WTC11 (cell line): ENCODE measurements around the gene GHRL. TPM values are rescaled to one million over a fixed set of nuclear protein-coding genes. Genes with fewer than 3 reads are reported as not detected.
A peak's percentile ranks its signal among the peaks of the same experiment; 100 is the strongest.

Source experiments
- ATAC-seq: fragments of 200-7000 bp; cut with Tn5 transposase; 2 replicates; pipeline ENCODE4 v1.10.0; 2021; ENCODE audit warnings: mild to moderate bottlenecking, moderate library complexity
- CTCF ChIA-PET: fragments of 300-600 bp; sonication (Branson Sonifier 250); formaldehyde crosslinking; loops from one replicate; lab custom pipeline; 2021; ENCODE audit warnings: antibody characterized with exemption; lab: Charles Lee
- POLR2A ChIA-PET: fragments of 350-600 bp; sonication (Branson Sonifier 250); formaldehyde crosslinking; loops from one replicate; lab custom pipeline; 2021; ENCODE audit warnings: antibody characterized with exemption; lab: Charles Lee
- DNase-seq: peaks from one replicate; pipeline ENCODE4 v3.0.0; 2021; ENCODE audit warnings: low spot score
- H3K27ac Mint-ChIP-seq: 2 replicates; pipeline ENCODE4 v1.8.0; 2021; ENCODE audit warnings: mixed read lengths
- H3K27me3 Mint-ChIP-seq: 2 replicates; pipeline ENCODE4 v1.8.0; 2021; ENCODE audit warnings: low read depth, mild to moderate bottlenecking, moderate library complexity, mixed read lengths
- H3K36me3 Mint-ChIP-seq: 2 replicates; pipeline ENCODE4 v1.8.0; 2021; ENCODE audit warnings: mixed read lengths
- H3K4me1 Mint-ChIP-seq: 2 replicates; pipeline ENCODE4 v1.8.0; 2022; ENCODE audit warnings: mixed read lengths
- H3K4me3 Mint-ChIP-seq: 2 replicates; pipeline ENCODE4 v1.8.0; 2021; ENCODE audit warnings: mild to moderate bottlenecking, moderate library complexity, mixed read lengths
- H3K9me3 Mint-ChIP-seq: 2 replicates; pipeline ENCODE4 v1.8.0; 2021; ENCODE audit warnings: mixed read lengths
- FOXJ3 ChIP-seq: sonication (generic); formaldehyde crosslinking; IDR thresholded peaks from 2 replicates; pipeline ENCODE4 v1.9.0; 2021; ENCODE audit warnings: missing genetic modification reagents, mild to moderate bottlenecking, borderline replicate concordance
- FOXK1 ChIP-seq: sonication (generic); formaldehyde crosslinking; IDR thresholded peaks from 2 replicates; pipeline ENCODE4 v1.8.0; 2022; ENCODE audit warnings: mild to moderate bottlenecking, moderate library complexity, missing genetic modification reagents
- NR1H2 ChIP-seq: sonication (generic); formaldehyde crosslinking; IDR thresholded peaks from 2 replicates; pipeline ENCODE4 v1.9.0; 2021; ENCODE audit warnings: mild to moderate bottlenecking, moderate library complexity, missing genetic modification reagents
- NR2C2 ChIP-seq: sonication (generic); formaldehyde crosslinking; IDR thresholded peaks from 2 replicates; pipeline ENCODE4 v1.8.0; 2022; ENCODE audit warnings: mild to moderate bottlenecking, missing genetic modification reagents
- SMAD3 ChIP-seq: sonication (generic); formaldehyde crosslinking; IDR thresholded peaks from 2 replicates; pipeline ENCODE4 v1.8.0; 2022; ENCODE audit warnings: missing genetic modification reagents, mild to moderate bottlenecking, borderline replicate concordance
- SMAD4 ChIP-seq: sonication (generic); formaldehyde crosslinking; IDR thresholded peaks from 2 replicates; pipeline ENCODE4 v1.8.0; 2022; ENCODE audit warnings: mild to moderate bottlenecking, missing genetic modification reagents
- SP1 ChIP-seq: sonication (generic); formaldehyde crosslinking; conservative IDR thresholded peaks from 2 replicates; pipeline ENCODE4 v1.8.1; 2022; ENCODE audit warnings: missing genetic modification reagents
- TCF7 ChIP-seq: sonication (generic); formaldehyde crosslinking; IDR thresholded peaks from 2 replicates; pipeline ENCODE4 v1.8.0; 2022; ENCODE audit warnings: mild to moderate bottlenecking, low read depth, missing genetic modification reagents, moderate library complexity
- total RNA-seq: library from RNA; stranded (reverse); gene quantifications from 3 replicates; pipeline ENCODE4 v1.2.3, GENCODE V29; 2021
- TF ChIP-seq, protein P1 (sequence below): sonication (generic); formaldehyde crosslinking; IDR thresholded peaks from 2 replicates; pipeline ENCODE4 v1.8.1; 2022; ENCODE audit warnings: low read depth, missing genetic modification reagents, borderline replicate concordance
- TF ChIP-seq, protein P2 (sequence below): sonication (generic); formaldehyde crosslinking; IDR thresholded peaks from 2 replicates; pipeline ENCODE4 v1.8.0; 2022; ENCODE audit warnings: mild to moderate bottlenecking, missing genetic modification reagents
- TF ChIP-seq, protein P3 (sequence below): sonication (generic); formaldehyde crosslinking; IDR thresholded peaks from 2 replicates; pipeline ENCODE4 v1.8.0; 2023; ENCODE audit warnings: mild to moderate bottlenecking, missing genetic modification reagents
- TF ChIP-seq, protein P4 (sequence below): fragments of 250-450 bp; sonication (Bioruptor Pico); IDR thresholded peaks from 2 replicates; pipeline ENCODE4 v1.9.0; 2021; ENCODE audit warnings: mild to moderate bottlenecking
- TF ChIP-seq, protein P5 (sequence below): sonication (generic); formaldehyde crosslinking; IDR thresholded peaks from 2 replicates; pipeline ENCODE4 v1.8.1; 2023; ENCODE audit warnings: mild to moderate bottlenecking, missing genetic modification reagents, moderate library complexity
- TF ChIP-seq, protein P6 (sequence below): sonication (generic); formaldehyde crosslinking; conservative IDR thresholded peaks from 2 replicates; pipeline ENCODE4 v1.8.1; 2023; ENCODE audit warnings: mild to moderate bottlenecking, low read depth, missing genetic modification reagents, moderate library complexity
- TF ChIP-seq, protein P7 (sequence below): sonication (generic); formaldehyde crosslinking; IDR thresholded peaks from 2 replicates; pipeline ENCODE4 v1.8.1; 2022; ENCODE audit warnings: low read depth, mild to moderate bottlenecking, moderate library complexity, missing genetic modification reagents, borderline replicate concordance
- TF ChIP-seq, protein P8 (sequence below): fragments of 200-600 bp; IDR thresholded peaks from 2 replicates; pipeline ENCODE4 v1.8.0; 2022; ENCODE audit warnings: antibody characterized with exemption

Gene GHRL
- total RNA-seq, 1 experiment from 2014 or later: 0.35 TPM

DNA sequence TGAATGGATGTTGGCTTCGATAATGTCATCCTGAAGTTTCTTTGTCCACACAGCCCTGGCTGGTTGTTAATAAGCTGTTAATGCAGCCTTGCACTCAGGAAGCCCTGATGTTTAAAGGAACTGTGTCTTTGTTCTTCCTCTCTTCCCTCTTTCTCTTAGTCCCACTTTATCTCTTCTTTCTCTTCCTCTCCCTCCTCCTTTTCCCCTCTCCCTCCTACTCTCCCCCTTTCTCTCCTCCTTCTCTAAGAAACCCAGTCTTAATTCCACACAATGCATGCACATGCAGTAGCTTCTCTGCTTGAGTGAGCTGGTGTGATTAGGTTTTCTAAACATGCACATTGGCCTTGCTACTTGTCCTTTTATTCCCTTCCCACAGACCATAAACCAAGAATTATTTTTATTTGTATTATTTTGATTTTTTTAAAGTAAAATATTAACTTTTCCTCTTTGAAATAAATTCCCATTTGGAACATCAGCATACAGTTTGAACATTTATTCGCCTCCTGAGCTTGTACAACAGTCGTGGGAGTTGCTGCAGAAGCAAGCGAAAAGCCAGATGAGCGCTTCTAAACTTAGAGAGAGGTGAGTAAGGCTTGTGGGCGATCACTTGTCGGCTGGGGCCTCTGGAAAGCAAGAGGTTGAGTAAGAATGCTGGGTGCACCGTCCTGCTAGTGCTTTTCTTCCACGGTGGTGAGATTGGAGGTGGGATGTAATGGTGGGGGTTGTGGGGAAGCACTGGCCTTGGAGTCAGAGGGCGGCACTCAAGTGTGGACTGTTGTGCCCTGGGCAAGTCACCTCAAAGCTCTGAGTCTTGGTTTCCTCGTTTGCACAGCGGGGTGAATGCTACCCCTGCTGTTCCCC, 7.2 kb downstream of the GHRL start:
- ChIA-PET CTCF (interaction anchor here (3.3 kb wide), 1 partner anchor 22 kb away, joined by 12 read pairs; no protein-coding TSS in a partner anchor), POLR2A (no interaction called here)
- H3K27ac Mint-ChIP-seq: peak overlapping the region; percentile 22

DNA sequence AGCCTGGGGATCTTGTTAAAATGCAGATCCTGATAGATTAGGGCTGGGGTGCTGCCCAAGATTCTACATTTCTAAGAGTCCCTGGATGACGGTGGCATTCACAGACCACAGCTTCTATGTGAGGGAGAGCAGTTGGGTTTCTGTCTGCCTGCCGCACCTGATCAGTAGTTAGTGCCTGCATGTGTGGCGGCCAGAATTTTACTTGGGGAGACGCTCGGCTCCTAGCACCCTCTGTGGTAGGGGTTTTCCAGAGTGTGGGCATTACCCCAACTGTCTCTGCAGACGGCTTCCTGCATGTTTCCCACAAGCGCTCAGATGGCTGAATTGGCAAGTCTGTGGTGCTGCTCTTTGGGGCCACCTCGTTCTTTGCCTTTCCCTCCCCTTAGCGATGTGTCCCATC, 8.3 kb downstream of the GHRL start:
- CTCF ChIA-PET: no interaction called here
- TF ChIP-seq FOXK1 (CRISPR knock-in tag) (no peak), SMAD4 (no peak), SMAD3 (no peak), FOXJ3 (no peak), TCF7 (CRISPR knock-in tag) (no peak), NR2C2 (CRISPR knock-in tag) (no peak), SP1 (CRISPR knock-in tag) (no peak)
- TF ChIP-seq, protein P1, sequence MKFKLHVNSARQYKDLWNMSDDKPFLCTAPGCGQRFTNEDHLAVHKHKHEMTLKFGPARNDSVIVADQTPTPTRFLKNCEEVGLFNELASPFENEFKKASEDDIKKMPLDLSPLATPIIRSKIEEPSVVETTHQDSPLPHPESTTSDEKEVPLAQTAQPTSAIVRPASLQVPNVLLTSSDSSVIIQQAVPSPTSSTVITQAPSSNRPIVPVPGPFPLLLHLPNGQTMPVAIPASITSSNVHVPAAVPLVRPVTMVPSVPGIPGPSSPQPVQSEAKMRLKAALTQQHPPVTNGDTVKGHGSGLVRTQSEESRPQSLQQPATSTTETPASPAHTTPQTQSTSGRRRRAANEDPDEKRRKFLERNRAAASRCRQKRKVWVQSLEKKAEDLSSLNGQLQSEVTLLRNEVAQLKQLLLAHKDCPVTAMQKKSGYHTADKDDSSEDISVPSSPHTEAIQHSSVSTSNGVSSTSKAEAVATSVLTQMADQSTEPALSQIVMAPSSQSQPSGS (CRISPR knock-in tag): no peak
- TF ChIP-seq, protein P2, sequence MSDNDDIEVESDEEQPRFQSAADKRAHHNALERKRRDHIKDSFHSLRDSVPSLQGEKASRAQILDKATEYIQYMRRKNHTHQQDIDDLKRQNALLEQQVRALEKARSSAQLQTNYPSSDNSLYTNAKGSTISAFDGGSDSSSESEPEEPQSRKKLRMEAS: no peak
- TF ChIP-seq, protein P3, sequence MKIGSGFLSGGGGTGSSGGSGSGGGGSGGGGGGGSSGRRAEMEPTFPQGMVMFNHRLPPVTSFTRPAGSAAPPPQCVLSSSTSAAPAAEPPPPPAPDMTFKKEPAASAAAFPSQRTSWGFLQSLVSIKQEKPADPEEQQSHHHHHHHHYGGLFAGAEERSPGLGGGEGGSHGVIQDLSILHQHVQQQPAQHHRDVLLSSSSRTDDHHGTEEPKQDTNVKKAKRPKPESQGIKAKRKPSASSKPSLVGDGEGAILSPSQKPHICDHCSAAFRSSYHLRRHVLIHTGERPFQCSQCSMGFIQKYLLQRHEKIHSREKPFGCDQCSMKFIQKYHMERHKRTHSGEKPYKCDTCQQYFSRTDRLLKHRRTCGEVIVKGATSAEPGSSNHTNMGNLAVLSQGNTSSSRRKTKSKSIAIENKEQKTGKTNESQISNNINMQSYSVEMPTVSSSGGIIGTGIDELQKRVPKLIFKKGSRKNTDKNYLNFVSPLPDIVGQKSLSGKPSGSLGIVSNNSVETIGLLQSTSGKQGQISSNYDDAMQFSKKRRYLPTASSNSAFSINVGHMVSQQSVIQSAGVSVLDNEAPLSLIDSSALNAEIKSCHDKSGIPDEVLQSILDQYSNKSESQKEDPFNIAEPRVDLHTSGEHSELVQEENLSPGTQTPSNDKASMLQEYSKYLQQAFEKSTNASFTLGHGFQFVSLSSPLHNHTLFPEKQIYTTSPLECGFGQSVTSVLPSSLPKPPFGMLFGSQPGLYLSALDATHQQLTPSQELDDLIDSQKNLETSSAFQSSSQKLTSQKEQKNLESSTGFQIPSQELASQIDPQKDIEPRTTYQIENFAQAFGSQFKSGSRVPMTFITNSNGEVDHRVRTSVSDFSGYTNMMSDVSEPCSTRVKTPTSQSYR: no peak
- TF ChIP-seq, protein P4, sequence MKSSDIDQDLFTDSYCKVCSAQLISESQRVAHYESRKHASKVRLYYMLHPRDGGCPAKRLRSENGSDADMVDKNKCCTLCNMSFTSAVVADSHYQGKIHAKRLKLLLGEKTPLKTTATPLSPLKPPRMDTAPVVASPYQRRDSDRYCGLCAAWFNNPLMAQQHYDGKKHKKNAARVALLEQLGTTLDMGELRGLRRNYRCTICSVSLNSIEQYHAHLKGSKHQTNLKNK (CRISPR knock-in tag): no peak
- TF ChIP-seq, protein P5, sequence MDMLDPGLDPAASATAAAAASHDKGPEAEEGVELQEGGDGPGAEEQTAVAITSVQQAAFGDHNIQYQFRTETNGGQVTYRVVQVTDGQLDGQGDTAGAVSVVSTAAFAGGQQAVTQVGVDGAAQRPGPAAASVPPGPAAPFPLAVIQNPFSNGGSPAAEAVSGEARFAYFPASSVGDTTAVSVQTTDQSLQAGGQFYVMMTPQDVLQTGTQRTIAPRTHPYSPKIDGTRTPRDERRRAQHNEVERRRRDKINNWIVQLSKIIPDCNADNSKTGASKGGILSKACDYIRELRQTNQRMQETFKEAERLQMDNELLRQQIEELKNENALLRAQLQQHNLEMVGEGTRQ (CRISPR knock-in tag): no peak
- TF ChIP-seq, all 79 proteins: peak for 0
- no peak for DNase-seq
- POLR2A ChIA-PET: no interaction called here
- Mint-ChIP-seq H3K36me3 (peaks cover 16% of the 10 kb centered on the region; the same call in 1 of the 2 replicates), H3K4me1 (peaks cover 9% of the 10 kb centered on the region), H3K27ac (0 out of 2 replicates have a peak overlapping the region, but pooled peaks have one; percentile 41), H3K9me3 (no peaks in the 10 kb centered on the region), H3K4me3 (no peak overlapping the region), H3K27me3 (no peaks in the 10 kb centered on the region)
- no peak for ATAC-seq

More for the DNA sequence above, 7.2 kb downstream of the GHRL start:
- no peak overlapping the region for H3K4me3 Mint-ChIP-seq
- no peak for TF ChIP-seq NR1H2 (CRISPR knock-in tag)
- TF ChIP-seq SMAD3: no peak
- TF ChIP-seq, protein P6, sequence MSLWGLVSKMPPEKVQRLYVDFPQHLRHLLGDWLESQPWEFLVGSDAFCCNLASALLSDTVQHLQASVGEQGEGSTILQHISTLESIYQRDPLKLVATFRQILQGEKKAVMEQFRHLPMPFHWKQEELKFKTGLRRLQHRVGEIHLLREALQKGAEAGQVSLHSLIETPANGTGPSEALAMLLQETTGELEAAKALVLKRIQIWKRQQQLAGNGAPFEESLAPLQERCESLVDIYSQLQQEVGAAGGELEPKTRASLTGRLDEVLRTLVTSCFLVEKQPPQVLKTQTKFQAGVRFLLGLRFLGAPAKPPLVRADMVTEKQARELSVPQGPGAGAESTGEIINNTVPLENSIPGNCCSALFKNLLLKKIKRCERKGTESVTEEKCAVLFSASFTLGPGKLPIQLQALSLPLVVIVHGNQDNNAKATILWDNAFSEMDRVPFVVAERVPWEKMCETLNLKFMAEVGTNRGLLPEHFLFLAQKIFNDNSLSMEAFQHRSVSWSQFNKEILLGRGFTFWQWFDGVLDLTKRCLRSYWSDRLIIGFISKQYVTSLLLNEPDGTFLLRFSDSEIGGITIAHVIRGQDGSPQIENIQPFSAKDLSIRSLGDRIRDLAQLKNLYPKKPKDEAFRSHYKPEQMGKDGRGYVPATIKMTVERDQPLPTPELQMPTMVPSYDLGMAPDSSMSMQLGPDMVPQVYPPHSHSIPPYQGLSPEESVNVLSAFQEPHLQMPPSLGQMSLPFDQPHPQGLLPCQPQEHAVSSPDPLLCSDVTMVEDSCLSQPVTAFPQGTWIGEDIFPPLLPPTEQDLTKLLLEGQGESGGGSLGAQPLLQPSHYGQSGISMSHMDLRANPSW (CRISPR knock-in tag): no peak
- TF ChIP-seq, protein P2: no peak
- TF ChIP-seq, protein P7, sequence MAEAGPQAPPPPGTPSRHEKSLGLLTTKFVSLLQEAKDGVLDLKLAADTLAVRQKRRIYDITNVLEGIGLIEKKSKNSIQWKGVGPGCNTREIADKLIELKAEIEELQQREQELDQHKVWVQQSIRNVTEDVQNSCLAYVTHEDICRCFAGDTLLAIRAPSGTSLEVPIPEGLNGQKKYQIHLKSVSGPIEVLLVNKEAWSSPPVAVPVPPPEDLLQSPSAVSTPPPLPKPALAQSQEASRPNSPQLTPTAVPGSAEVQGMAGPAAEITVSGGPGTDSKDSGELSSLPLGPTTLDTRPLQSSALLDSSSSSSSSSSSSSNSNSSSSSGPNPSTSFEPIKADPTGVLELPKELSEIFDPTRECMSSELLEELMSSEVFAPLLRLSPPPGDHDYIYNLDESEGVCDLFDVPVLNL (CRISPR knock-in tag): no peak
- TF ChIP-seq, protein P8, sequence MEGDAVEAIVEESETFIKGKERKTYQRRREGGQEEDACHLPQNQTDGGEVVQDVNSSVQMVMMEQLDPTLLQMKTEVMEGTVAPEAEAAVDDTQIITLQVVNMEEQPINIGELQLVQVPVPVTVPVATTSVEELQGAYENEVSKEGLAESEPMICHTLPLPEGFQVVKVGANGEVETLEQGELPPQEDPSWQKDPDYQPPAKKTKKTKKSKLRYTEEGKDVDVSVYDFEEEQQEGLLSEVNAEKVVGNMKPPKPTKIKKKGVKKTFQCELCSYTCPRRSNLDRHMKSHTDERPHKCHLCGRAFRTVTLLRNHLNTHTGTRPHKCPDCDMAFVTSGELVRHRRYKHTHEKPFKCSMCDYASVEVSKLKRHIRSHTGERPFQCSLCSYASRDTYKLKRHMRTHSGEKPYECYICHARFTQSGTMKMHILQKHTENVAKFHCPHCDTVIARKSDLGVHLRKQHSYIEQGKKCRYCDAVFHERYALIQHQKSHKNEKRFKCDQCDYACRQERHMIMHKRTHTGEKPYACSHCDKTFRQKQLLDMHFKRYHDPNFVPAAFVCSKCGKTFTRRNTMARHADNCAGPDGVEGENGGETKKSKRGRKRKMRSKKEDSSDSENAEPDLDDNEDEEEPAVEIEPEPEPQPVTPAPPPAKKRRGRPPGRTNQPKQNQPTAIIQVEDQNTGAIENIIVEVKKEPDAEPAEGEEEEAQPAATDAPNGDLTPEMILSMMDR: no peak
- ATAC-seq (no peak), DNase-seq (no peak)
- peaks cover 13% of the 10 kb centered on the region; the same call in 1 of the 2 replicates for H3K36me3 Mint-ChIP-seq
- peaks cover 9% of the 10 kb centered on the region for H3K4me1 Mint-ChIP-seq
- H3K27me3 Mint-ChIP-seq: no peaks in the 10 kb centered on the region
- H3K9me3 Mint-ChIP-seq: no peaks in the 10 kb centered on the region
